Stimulated activated CD8-positive, alpha-beta memory T cell treated with anti-CD3 and anti-CD28 coated beads, Interleukin-7, amount 100 ng/mL, for 1 hour (primary cell): Measurements from ENCODE around the gene FGF10.

ENCODE experiments used
- DNase-seq, 2 donors: peaks; one replicate each; pipeline ENCODE4 v3.0.0-alpha.2; 2020; ENCODE audit warnings: low read depth in 2 of 2

Gene FGF10

DNA sequence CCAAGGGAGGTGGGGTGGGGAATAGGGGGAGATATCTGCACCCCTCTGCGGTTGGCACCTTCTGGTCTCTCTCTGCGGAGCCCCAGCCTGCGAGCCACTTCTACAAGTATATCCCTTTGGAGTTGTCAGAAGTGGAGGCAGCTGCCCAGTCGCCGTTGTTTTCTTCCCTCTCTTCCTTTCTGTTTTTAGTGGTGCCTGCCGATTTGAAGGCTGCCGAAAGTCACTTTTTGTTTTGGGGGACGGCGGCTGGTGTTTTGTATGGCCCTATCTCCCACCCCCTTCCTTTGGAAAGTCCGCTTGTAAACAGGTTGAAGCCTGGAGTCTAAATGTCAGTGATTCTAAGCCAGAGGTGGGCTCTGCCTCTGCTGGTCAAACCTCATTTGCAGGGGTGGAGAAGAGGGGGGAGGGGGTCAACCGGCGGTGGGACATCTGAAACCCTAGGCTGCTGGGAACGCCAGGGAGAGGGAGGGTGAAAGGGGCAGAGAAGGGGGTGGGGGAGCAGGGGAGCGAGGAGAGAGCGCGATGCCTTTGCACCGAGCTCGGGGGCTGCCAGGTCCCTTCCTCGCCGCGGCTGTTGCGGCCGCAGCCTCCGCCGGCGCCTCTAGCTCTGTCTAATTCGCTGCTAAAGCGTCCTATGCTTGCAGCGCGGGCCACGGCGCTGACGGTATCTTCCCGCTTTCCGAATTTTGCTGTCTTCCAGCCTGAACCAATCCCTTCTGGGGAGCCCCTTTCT lies at the start of gene FGF10:
TSS of gene FGF10 (minus strand) at position 331 of the 733 bp plus-strand sequence. CDS start 738 bp downstream, outside the sequence.
- no peak for DNase-seq

DNA sequence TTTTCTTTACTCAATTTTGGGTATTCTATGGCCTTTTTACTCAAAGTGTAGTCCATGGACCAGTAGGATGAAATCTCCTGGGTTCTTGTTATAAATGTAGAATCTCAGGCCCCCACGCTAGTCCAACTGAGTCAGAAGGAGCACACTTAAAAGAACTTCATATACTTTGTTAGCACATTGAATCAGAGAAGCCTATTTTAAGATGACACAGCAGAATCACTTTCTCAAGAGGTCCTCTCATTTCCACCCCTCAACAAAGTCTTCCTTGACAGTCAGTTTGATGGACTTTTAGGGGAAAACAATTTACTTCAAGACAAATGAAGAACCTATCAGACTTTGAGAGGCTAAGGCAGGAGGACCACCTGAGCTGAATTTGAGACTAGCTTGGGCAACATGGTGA lies 37.7 kb upstream of the FGF10 start:
- DNase-seq, result no peak

DNA sequence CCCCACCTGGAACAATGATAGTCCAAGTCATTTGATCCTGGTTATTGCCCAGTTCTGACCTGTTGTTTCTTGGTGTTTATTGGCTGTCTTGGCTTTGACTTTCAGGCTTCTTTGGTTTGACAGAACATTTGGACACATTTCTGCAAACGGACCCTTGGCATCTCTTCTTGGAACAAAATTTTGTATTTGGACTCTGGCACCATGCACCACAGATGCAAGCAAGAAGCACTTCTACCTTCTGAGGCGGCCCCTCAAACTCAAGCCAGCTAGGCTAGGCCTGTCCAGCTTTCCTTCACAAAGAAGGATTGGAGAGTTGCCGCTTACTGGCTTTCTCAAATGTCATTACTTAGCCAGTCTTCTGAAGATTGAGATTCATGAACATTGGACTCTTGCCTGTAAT lies 23.1 kb upstream of the FGF10 start:
- no peak for DNase-seq

DNA sequence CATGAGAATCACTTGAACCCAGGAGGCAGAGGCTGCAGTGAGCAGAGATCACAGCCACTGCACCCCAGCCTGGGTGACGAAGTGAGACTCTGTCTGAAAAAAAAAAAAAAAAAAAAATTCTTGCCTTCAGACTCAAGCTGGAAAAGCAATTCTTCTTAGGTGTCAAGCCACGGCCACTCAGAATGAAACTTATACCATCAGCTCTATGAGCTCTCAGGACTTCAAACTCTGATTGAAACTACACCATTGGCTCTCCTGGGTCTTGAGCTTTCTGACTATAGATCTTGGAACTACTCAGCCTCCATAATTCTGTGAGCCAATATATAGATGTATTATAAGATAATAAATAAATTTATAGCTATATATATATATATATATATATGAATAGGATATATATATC lies 12.9 kb upstream of the FGF10 start:
- DNase-seq, result no peak

DNA sequence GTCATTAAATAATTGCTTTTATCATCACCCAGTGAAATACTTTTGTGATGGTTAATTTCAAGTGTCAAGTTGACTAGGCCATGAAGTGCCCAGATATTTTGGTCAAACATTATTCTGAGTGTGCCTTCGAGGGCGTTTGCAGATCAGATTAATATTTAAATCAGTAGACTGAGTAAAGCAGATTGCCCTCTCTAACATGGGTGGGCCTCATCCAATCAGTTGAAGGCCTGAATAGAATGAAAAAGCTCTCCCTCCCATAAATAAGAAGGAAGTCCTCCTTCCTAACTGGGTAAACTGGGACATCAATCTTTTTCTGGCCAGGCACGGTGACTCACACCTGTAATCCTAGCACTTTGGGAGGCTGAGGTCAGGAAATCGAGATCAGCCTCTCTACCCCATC lies 12.4 kb upstream of the FGF10 start:
- no peak for DNase-seq

DNA sequence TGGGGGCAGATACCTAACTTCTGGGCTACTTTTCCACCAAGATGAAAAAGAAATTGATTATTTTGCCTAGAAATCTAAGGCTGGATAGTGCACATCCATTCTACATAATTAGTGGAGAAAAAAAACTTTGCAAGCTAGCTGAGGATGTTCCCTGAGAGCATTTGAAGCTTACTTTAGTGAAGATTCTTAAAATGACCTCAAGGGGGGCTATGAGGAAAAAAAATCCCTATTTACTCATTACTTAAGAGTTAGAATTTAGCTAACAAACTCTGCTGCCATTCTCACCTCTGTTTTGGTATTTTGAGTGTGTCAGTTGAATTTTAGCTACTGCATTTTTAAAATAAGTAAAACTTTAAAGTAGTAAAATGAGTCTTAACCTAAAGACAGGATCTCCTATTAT lies 9.2 kb upstream of the FGF10 start:
- no peak for DNase-seq

DNA sequence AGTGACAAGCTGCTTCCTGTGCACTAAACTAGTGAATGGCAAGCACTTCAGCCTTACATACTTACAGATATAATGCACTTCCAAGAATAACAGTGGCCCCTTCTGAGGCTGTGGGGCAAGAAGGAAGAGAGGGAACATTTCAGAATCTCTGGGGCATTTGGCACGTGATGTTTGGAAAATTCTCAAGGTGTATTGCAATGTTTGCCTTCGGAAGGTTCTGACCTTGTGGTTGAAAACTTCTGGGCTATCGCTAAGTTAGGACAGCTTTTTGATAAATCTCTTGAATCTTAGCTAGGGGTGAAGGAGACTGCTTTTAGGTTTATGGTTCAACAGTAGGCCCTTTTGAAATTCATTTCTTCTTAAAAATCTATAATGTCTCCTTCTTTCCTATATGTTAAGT lies 7.1 kb upstream of the FGF10 start:
- DNase-seq, result no peak

DNA sequence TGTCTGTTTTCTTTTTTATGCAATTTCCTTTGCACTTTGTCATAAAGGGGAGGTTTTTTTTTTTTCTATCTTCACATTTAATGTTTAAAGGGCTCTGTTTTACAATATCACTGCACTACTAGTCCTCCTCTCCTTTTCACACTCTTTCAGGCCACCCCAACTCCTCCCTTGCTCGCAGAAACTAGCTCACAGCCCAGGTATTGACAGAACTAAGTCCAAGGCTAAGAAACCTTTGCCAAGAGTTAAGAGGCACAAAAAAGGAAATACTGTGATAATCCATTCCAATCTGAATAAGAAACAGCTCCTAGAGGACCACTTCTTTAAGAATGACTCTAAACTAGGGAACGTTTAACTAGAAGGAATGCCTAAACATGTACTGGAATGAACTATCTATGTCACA lies 1.1 kb upstream of the FGF10 start:
- DNase-seq, result no peak

DNA sequence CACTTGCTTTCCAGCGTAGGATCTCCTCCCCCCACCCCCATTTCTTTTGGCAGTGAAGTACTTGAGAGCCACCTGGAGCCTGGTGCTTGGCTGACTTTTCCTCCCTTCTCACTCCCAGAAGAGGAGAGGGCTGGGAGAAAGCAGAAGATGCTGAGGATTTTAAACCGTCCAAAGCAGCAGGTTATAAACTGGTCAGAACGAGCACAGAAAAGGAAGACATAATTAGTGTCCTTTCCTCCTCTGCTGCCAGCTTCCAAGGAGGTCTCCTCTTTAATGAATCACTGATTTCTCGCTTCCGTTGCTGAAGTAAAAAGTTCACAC lies 563 bp upstream of the FGF10 start:
- no peak for DNase-seq

DNA sequence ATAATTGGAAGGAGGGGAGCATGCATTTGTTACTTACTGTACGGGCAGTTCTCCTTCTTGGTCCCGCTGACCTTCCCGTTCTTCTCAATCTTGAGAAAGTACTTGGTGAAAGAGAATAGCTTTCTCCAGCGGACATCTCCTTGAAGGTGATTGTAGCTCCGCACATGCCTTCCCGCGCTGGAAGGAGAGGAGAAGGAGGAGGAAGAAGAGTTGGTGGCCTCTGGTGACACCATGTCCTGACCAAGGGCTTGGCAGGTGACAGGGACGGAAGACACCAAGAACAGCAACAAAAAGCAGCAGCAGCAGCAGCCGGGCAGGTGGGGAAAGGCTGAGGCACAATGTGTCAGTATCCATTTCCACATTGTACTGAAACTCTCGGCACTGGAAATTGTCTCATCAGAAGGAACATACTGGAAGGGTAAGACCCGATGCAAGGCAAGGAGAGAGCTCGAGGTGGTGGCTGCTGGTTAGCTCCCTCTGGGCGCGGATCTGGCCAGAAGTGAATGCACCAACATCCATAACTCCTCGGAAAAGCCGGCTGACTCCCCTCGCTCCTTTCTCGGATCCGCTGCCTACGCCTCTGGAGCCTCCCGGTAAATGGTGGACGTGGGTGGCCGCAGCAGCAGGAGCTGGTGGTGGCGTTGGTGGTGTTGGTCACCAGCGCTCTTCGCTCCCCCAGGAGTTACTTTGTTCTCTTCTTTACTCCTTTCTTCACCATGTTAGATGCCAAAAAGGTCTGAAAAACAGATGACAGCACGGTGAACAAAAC lies 715 bp downstream of the FGF10 start:
- DNase-seq, result no peak

DNA sequence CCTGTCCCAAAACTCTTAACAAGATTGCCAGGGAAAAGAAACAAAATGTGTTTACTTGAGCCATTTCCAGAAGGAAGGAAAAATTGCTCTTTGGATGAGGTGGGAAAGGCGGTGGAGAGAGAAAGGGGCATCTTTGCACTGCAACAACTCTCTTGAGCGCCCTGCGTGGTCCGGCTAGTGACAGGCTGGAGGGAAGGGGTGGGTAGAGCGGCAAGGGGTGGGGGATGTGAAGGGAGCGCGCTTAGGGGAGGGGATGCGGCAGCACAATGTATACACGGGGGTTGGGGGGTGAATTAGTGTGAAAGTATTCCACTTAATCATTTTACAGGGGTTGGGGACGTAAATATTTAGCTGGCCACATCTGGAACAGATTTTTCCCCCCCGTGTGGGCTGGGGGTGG lies 1.3 kb downstream of the FGF10 start:
- no peak for DNase-seq

DNA sequence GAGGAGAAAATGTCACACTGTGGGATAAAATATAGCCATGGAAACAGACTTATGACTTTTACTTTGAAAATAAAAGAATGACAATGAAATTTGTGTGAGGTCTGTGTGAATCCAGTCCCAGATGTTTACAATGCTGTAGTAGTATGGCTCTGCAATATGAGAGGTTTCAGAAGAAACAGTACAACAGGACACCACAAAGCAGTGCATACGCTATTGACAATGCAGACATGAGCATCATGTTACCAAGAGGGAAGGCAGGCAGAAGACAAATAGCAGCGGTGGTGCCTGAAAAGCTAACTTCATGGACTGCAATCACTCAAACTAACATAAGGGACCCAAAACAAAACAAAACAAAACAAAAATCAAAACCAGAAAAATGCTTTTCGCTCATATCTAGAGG lies 1.8 kb downstream of the FGF10 start:
- no peak for DNase-seq

DNA sequence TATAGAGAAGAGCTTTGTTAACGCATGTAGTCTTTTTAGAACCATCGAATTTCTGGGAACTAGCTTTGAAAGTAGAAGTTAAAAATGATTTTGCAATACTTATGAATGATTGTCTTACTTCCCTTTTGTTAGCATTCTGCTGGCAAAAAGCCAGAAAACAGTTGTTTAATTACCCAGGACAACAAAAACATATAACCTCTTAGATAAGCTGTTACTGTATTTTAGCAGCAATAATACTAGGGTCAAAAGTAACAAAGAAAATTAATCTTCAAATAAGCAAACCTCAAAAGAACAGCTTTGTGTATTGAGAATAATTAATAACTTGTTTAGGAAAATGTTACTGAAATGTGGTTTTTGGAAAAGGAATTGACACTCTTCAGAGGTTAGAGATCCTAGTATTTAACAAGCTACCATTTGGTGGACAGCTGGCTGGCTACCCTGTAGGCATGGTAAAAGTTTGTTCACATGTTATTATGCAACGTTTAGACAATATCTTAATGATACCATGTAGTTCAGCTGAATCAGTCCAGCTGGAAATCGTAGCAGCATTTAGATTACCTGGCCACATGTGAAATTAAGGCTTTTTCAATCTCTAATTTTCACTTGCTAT lies 3.8 kb downstream of the FGF10 start:
- no peak for DNase-seq

DNA sequence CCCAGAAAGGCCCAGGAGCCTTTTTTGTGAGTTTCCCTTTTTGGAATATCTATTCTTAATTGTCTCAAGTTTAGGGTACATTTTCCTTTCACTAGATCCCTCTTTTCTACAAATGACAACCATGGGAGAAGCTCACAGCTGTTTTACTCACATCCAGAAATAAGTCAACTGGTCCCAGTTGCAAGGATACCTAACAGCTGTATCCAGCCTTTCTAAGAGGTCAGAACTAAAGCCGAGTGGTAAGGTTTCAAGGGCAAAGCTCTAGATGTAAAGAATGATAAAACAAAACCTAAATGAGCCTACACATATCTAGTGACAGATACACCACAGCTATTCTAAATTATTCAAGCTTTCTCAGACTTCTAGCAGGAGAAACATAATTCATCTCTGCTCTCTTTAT lies 4.4 kb downstream of the FGF10 start:
- no peak for DNase-seq

DNA sequence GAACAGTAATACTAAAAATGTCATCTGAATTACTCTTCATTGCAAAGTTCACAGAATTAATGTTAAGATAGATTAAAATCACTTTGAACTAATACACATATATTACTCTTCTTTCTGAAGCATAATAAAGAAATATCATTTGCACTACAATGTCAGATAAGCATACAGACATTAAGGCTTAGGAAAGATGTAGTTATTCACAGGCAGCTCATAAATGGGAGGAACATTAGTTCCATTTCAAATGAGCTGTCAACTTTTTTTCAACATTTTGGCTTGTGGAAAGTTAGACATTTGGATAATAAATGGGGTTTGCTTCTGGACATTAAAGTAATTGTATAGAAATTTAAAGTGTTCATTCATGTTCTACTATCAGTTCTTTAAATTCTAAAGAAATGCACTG lies 6.3 kb downstream of the FGF10 start:
- DNase-seq, result no peak

DNA sequence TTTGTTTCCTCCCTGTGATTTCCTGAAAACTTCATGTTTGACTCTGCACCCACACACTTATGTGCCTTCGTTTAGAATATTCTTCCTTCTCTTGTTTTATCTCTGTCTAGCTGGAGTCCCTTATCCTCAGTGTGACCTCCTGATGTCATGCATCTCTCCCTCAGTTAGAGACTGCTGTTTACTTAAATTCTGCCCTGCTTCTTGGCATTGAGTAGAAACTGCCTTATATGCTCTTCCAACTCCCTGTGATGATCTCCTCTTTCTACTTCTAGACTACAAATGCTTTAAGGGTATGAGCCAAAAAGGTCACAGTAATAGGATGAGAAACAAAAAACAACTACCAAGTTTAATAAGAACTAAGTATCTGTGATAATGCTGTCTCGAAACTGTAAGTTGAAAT lies 12.2 kb downstream of the FGF10 start:
- no peak for DNase-seq

DNA sequence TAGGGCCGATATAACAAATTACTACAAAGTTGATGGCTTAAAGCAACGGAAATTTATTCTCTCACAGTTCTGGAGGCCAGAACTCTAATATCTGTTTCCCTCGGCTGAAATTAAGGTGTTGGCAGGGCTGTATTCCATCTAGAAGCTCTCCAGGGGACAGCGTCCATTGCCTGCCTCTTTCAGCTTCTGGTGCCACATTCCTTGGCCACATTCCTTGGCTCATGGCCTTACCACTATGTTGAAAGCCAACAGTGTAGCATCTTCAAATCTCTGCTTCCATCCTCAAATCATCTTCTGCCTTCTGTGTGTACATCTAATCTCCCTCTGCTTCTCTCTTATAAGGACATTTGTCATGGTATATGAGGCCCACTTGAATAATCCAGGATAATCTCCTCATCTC lies 17.2 kb downstream of the FGF10 start:
- DNase-seq, result no peak

DNA sequence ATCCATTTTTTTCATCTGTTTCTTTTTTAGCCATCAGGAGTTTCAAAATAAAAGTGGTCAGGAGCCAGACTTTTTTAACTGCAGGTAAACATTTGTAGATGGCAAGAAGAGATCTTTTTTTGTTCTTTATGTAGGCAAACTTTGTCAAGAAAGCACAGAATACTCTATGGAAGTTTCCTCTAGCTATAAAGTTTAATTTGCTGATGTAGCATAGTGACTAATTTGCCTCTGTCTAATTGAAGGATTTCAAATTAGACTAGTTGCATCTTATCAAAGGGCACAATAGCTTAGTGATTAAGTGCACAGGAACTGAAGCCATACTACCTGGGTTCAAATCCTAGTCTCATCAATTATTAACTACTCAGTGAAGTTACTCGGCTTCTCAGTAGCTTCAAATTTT lies 22.0 kb downstream of the FGF10 start:
- no peak for DNase-seq

DNA sequence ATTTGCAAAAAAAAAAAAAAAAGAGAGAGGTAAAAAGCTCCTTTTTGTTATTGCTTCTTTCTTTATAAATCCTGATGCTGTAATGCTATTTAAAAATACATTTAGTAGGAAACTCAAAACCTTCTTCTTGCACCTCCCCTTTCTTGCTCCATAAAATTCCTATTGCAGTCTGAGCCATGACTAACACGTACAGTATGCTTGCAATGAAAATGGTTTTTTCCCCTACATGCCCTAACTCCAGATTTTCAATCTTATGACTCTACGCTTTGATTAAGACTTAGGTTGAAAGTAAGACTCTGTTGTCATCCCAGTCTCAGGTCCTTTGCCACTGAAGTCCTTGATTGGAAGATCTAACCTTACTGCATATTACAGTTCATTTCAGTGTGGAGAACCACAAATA lies 23.9 kb downstream of the FGF10 start:
- no peak for DNase-seq

DNA sequence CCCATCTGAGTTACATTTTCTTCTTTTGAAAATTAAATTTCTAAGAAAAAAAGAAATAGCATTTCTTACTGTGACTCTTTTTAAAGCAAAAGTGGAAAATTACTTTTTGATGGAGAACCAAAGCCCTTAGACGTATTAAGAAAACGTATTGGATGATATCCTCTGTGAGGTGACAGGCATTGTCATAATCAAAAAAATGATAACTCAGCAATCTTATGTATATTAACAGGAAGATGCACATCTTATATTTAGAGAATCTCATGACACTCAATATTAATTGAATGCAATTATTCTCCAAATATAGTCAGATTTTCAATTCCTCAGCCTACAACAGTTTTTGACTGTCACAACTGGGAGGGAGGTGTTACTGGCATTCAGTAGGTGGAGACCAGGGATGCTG lies 25.1 kb downstream of the FGF10 start:
- no peak for DNase-seq

DNA sequence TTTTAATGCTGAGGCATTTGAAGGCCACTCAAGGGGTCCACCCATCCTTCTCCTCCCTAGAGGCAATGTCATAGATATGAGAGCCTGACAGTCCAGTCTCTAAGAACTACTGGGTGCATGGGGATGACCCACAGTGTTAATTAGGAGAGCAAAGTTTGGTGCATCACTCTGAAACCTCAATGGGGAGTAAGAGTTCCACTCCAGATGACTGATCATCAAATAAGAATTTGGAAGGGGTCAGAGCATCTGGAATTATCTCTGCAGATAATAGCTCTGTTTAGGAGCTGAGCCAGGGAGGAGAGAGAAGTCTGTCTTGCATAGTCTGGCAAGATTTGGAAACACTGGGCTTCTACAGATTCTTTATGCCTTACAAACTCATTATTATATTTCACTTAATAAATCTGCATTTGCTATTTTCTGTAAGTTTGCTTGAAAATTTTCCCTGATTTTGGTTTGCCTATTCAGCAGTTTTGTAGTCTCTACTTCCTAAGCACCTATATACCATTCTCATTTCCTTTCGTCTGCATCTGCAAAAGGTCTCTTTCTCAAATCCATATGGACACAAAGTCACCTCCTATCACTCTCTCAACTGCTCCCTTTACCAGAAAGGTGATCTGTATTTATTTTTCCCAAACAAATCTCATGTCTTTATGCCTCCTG lies 27.7 kb downstream of the FGF10 start:
- DNase-seq, result no peak

DNA sequence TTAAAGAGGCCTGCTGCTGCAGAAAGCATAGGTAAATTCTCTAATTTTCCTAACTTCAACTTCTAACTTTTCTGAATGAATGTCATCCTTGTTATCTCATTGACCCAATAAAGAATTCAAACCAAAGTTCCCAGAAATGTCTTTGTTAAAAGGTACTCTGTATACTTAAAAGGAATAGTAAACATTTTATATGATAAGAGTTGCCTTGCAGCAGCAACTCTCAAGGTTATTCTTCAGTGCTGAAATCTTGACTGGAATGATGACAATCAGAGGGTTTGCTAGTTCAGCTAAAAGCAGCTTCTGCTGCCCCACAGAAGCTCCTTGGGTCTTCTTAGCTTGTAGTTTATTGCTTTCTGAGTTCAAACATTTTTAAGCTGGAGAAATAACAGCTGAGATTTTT lies 28.3 kb downstream of the FGF10 start:
- no peak for DNase-seq

DNA sequence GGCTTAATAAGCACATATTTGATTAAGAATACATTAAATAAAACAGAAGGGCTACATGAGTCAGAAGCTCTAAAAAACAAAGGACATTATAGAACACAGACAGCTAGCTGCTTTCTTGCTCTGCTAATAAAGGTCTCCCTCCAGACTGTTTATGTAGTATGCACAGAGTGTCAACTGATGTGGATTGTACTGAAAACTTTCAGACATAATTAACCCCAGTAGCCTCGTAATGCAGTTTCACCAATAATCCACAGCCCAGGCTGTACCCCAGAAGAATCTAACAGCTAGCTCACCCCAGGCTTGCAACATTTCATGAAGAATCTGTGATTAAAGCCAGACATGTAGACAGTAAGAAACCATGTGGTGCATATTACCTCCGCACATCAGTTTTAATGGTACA lies 30.8 kb downstream of the FGF10 start:
- no peak for DNase-seq
